T1000 (cell line): ENCODE measurements around the gene C10orf90.

Experiments
- DNase-seq: peaks from one replicate; lab custom pipeline; 2025; ENCODE audit warnings: mixed read lengths; lab: John Stamatoyannopoulos, UW

The C10orf90 gene

DNA sequence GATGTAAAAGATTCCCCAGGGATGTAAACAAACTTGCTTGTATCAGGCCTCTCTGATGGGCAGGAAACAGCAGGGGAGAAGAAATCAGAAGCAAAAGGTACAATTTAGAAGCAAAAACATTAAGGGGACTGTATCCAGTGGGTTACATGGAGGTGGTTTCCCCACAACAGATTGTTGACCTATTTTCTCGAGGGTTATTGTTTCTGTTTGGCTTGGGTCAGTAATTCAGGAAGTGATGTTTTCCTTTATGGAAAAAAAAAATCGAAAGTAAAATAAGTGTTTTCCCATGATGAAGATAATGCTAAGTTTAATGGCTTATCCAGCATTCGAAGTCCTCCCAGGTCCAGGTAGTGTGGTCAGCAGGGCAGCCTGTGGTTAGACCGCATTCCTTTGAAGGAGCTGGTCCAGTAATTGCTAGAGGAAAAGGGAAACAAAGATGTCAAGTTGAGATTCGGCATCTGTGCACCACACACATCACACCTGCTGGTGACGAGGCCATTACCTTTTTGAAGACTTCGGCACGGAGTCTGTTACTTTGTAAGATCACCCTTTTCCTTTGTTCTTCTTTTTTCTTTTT is 244.9 kb downstream of the C10orf90 start:
- no peak for DNase-seq

DNA sequence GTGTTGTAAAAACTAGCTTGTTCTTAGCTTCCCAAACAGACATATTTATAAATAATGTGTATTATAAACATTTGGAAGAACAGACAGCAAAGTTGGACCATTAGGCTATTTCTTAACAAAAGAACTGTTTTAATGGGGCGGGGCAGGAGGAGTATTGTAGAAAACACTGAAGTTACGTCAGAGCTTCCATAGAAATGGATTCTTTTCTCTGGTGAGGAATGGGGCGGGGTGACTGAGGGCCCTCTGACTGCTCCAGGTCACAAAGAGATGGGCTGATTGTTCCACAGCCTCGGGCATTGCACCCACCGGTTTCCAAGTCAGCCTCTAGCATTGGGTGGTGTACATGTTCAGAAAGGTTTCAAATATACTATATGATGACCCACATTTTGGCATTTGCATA is 245.5 kb downstream of the C10orf90 start:
- DNase-seq, result no peak

DNA sequence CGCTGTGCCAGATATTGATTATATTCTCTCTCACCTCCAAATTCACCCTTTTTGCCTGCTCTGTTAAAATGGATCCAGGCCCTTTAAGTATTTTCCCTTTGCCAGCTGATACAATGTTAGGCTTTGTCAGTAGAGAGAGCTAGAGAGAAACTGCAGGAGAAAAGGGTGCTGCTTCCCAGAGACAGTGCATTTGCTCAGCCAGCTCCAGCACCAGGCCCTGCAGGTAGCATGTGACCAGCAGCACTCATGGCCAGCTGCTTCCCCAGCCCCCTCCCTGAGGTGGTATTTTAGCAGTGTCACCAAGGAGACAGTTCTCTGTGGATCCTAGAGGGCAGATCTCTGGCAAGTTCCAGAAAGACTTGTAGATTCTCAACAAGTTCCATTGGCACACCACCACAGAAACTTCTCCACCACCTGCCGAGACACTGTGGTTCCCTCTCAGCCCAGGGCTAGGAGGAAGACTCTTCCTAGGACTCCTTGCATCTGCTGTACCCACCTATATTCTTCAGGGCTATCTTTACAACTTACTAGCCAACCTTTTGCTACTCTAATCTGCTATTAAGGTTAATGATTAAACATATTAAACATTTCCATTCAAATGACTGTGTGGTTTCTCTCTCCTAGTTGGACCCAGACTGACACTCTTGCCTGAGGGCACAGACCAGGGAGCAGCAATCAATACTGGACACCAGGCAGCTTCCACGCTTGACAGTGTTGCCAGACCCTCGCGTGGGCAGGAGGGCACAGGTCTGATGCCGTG is 246.6 kb downstream of the C10orf90 start:
- no peak for DNase-seq

DNA sequence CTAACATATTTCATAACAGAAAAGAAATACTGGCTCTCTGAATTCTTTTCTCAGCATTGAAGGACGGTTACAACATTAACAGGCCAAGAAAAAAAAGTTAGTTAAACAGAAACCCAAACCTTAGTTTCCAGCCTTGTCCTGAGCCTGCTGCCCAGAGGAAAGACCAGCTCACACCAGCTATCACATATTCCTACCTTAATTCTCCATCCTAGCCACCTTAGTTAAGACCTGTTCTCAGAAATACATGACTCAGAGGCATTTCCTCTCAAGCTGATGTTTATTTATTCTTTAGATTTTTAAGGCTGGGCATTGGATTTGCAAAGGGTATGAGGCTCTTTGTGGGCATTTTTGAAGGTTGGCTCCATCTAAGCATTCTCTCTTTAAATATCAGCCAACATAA is 247.9 kb downstream of the C10orf90 start:
- DNase-seq, result no peak

DNA sequence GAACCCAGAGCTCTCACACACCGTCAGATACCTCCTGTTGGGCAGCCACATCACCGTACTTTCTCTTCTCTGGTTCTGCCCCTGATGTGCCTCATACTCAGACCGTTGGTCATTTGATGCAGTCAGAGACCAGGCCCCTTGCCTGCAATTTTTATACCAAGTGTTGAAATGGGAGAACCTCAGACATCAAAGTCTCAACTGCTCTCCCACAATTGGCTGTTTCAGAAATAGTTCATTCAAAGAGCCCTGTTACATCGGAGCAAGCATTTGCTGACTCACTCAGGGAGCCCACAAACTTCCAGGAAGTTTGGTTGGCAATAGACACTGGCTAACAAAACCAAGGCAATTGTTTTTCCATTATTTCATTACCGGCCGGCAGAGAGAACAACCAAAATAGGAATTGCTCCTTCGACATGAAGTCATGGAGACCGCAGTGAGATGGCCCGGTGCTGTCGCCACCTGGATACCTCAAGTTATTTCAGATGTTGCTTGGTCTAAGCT is 248.7 kb downstream of the C10orf90 start:
- peak; percentile 75 for DNase-seq

DNA sequence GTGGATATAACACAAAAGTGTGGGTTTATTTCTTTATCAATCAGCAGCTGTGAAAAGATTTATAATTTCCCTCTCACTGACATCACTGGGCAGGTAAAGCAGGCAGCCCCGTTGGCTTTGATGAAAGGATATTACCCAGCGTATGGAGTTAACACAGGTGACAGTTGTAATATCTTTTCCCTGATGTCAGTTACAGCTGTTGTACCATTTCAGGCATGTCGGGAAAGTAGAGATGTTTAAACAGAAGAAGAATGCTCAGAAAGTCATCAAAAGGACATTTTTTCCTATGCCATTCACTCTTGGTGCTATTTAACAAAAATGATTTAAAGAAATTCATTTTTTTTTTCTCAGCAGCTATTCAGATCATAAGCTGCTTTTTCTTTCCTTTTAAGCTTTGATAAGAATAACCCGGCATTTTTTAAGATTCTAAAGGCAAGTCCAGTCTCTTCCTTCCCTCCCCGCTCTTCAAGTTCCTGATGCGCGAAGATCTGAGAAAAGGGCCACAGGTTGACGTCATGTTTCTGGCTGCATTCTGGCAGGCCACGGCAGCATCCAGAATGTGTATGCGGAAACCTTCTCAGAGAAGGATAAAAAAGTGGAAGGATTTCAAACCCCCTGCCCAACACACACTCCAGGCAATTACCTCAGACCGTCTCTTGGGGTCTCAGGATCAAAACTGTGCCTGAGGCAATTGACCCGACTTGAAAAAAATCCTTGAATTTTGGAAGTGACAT is 249.8 kb downstream of the C10orf90 start:
- no peak for DNase-seq

DNA sequence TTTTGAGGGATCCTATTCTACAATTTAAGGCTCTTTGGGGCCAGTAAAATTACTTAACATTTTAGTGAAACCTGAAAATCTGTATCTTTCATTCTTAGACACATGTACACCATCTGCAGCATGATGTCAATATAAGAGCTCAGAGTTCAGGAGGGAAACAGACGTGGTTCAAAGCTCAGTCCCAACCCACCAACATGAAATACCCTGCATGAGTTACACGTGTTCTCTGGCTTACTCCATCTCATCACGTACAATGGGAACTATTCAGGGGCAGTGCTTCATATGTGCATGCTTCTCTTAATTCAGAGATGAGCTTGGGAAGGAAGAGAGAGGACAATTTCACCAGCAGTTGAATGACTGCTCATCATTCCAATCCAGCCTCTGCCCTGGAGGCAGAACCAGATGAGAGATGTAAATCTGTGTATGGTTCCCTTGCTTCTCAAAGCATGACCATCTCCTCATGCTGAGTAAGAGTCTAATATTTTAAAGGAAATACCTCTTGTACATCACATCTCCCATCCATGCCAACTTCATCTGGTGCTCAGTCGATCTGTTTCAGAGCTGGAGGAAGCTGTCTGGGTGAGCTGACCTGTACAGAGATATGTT is 253.2 kb downstream of the C10orf90 start:
- DNase-seq, result no peak

DNA sequence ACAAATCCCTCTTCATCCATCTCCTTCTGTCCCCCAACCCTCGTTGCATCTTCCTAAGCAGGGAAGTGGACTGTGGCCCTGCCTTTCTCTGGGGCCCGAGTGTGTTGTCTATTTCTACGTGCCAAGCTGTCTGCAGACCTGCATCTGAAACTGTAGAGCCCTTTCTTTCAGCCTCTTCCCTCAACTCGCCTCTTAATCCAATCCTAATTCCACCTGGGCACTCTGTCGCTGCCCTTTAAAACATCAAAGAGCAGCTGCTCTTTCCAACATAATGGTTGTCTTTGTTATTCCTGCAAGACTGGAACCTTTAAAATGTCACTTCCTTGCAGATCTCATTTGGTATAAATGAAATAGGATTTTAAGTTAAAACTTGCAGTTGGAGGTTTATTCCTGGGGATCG is 260.7 kb downstream of the C10orf90 start:
- DNase-seq, result no peak

DNA sequence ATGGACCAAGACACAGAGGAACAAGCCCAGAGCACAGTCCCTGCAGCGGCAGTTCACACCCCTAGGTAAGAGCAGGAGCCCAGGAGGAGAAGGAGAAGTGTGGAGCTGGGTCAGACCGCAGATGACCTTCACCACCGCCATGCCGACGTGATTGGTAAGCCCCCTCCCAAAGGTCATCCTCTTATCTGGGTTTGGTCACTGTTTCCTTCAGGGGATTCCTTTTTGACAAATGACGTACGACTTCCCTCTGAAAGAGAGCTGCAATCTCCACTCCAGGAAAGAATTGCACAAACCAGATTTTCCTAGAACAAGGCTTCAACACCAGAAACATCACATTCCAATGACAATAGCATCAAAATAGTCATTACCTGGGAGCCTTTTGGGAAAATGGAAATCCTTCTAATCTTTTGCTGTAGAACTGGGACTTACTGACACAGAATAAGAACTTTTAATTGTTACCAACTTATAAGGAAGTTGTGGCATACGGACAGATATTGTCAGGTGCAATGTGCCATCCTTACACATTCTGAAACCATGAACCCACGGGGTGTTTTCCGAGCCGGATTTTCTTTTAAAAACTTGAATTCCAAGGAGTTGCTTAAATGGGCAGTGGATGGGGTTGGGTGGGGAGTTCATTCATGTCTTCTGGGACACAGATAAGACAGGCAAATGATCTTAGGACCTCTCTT is 261.4 kb downstream of the C10orf90 start:
- DNase-seq, result no peak

DNA sequence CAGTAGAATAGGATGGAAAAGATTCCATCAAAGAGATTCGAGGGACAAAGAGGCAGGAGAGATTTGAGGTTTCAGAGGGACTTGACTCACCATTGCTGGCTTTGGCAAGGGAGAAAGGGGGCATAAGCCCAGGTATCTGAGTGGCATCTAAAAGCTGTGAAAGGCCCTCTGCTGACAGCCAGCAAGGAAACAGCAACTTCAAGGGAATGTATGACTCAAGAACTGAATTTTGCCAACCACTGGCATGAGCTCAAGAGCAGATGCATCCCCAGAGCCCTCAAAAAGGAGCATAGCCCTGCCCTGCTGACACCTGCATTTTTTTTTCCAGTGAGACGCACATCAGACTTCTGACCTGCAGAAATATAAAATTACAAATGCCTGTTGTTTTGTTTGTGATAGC is 262.7 kb downstream of the C10orf90 start:
- peak; percentile 41 for DNase-seq

DNA sequence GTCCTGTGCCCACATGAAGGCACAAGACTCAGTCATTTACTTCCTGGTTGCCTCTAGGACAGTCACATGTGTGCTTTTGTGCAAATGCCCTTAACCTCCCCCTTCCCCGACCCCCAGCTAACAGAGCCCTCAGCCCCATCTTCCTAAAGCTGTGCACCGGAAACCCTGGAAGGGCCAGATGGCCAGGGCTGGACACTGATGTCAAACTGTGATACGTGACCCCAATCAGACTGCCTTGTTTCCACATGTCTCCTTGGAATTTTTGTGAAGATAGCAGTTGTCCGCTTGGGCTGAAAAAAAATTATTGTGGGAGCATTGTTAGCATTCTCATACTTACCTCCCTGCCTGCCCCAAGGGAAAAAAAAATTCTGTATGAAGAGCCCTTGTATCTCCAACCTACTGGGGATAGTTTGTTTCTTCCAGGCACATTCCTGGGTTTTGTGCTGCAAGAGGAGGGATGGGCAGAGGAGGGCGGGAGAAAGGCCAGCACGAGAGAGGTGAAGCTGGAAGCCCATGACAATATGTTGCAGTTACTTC is 265.2 kb downstream of the C10orf90 start:
- DNase-seq, result no peak

DNA sequence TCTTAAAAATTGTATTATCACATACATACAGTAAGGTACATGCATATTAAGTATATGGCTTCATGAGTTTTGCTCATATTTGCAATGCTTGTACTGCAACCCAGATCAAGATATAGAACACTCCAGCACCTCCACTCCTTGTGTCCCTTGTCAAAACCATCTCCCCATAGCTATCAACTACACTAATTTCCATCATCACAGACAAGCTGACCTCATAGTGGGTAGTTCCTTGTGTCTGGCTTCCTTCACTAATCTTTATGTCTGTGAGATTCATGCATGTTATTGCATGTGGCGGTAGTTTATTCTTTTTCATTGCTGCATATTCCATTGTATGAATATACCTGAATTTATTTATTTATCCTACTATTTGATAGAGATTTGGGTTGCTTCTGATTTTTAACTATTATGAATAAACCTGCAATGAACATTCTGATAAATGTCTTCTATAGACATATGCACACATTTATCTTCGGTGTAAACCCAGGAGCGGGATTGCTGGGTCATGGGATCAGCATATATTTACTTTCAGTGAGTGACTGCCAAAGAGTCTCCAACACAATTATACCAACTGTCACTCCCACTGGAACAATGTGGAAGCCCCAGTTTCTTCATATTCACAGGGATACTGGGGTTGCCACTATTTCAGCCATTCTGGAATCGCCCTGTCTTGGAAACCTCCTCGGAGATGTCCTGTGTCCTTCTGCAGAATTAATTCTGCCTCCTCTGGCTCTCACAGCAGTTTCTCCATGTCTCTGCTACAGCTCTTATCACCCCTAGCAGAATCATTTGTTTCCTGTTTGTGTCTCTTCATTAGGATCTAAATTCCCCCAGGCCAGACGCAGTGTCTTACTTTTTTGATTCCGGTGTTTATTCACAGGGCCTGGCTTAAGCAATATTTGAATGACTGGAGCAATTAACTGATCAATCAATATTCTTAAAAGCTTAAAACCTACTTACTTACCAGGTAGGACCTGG is 267.5 kb downstream of the C10orf90 start:
- DNase-seq, result no peak

DNA sequence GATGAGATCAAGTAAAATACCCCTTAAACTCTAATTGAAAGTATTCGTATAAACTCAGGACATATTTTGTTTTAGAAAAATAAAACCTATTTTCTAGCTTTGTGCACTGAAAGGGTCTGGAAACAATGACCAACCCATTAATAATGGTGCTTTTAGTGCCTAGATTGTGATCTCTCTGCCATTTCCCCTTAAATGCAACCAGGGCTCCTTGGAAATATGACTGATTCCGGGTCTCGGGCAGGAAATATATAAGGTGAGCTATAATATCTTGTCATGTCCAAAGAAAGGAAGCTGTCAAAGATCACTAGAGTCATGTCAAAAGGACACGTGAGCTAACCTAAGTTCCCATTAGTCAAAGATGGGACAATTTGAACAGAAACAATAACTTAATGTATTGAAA is 269.9 kb downstream of the C10orf90 start:
- no peak for DNase-seq

DNA sequence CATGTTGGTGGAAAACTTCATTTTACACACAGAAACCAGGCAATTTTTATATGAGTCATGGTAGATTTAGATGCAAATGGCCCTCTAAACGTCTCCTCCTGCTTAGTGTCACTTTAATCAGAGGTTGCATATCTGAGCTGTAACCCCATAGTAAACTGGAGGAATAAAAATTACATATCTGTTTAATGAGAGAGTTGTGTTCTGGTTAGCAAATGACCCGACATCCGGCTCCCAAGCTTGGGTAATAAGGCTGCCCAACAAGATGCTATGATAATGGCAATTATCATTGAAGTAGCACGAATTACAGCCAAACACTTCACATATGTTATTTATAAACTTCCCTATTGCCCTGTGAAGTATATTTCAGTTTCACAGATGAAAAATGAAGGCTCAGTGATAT is 271.6 kb downstream of the C10orf90 start:
- no peak for DNase-seq

DNA sequence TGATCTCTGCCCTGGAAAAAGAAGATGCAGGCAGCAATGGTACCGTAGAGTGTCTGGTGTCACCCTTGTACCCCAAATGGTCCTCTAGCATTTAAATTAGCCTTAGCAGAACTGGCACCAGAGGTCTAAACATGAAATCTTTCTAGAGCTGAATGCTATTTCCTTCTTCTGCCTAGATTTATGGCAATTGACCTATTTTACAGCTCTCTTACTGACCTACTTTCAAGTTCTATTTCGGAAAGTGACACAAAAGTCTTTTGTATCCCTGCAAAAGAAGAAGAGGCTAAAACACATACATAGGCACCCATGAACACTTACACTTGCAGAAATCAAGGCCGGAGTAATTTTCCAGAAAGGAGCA is 272.1 kb downstream of the C10orf90 start:
- no peak for DNase-seq

DNA sequence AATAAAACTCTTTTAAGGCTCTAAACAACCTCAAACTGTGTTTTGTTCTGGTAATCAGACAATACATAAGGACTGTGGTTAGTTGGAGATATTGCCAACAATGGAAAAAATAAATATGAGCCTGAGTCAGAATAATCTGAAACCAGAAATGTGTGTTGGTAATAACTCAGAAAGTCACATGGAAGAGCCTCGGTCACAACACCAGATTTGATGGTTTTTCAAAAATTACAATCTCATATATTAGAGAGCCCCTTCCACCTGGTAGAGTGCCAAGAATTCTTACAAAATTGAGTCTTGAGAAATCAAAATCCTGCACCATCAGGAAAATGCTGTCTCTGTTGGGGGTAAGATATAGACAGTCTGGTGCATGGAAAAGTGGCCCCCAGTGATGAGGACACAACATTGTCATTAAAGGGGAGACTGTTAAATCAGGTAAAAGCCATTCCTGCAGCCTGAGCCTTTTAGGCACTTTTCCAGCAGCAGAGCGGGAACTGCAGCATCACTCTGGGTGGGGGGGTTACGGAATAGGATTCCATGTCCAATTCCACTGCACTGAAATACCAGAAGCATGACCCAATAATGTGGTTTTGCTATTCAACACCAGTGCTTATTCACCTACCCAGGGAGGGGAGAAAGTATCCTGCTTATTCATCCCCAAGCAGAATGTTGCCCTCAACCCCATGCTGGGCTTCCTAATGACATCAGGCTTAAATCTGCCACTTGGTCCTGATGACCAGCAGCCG is 272.7 kb downstream of the C10orf90 start:
- DNase-seq, result peak; percentile 83

DNA sequence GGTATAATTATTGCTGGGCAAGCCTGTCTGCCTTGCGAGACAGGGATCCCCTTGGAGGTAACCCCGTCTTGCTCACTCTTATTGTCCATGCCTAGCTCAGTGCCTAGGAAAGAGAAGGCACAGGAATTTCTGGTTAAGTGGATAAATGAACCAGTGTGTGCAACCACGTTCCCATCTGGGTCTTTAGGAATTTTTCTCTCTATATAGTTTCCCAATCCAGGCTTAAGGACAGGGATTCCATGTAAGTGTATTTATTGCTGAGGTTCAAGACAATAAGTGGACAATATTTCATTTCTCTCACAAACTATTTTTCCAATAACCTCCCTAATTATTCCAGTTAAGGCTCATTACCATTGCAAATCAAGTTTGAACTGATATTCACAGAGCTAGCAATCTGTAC is 273.3 kb downstream of the C10orf90 start:
- DNase-seq, result no peak

DNA sequence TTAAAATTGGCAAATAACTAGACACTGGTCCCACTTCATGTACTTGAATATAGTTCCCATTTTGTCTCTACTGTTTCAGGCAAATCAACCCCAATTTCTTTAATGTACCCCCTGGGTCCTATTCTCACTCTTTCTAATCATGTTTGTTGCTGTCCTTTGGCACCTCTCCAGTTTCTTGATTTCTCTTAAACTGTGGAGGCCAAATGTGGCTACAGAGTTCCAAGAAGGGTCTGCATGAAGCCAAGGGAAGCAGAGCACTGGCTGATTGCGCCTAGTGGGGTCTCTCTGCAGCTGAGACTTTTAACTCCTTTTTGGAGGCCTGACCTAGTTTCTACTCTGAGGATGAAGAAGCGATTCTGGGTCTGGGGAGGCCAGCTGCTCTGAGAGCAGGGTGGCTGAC is 275.5 kb downstream of the C10orf90 start:
- DNase-seq, result no peak

DNA sequence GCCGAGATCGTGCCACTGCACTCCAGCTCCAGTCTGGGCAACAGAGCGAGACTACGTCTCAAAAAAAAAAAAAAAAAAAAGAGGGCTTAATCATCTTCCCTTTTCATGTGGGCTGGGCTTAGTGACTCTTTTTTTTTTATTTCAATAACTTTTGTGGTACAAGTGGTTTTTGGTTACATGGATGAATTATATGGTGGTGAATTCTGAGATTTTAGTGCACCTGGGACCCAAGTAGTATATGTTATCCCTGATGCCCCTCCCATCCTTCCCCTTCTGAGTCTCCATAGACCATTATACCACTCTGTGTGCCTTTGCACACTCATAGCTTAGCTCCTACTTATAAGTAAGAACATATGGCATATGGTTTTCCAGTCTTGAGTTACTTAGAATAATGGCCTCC is 277.4 kb downstream of the C10orf90 start:
- no peak for DNase-seq

DNA sequence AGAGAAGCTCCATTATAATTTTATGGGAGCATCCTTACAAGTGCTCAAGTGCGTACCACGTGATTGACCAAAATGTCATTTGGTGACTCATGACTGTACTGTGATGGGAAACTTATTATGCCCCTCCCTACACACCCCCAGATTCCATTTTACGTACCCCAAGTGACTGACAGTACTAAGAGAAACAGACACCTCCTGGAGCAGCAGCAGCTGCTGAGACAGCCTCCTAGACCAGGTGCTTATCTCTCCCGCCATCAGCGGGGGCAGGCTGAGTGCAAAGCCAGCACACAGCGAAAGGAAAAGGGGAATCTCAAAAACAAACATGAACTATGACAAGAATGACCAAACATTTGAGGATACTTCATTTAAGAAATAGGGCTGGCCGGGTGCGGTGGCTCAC is 278.0 kb downstream of the C10orf90 start:
- no peak for DNase-seq
